Activated CD8-positive, alpha-beta T cell treated with anti-CD3 and anti-CD28 coated beads for 36 hours (primary cell): ENCODE results near the gene SFXN5. TPM values are rescaled to one million over a fixed set of nuclear protein-coding genes. Genes with fewer than 3 reads are reported as not detected.
A peak's percentile ranks its signal among the peaks of the same experiment; 100 is the strongest.

Experiments used
- ATAC-seq: fragments of 200-7000 bp; cut with Tn5 transposase; one replicate; pipeline ENCODE4 v1.10.0; 2021; ENCODE audit warnings: mild to moderate bottlenecking, moderate library complexity
- CTCF ChIA-PET: fragments of 350-600 bp; sonication (Branson Sonifier 250); formaldehyde crosslinking; loops from one replicate; lab custom pipeline; 2021; ENCODE audit warnings: antibody characterized with exemption; lab: Charles Lee
- POLR2A ChIA-PET: fragments of 350-600 bp; sonication (Branson Sonifier 250); formaldehyde crosslinking; loops from one replicate; lab custom pipeline; 2021; ENCODE audit warnings: antibody characterized with exemption; lab: Charles Lee
- DNase-seq: peaks from one replicate; pipeline ENCODE4 v3.0.0-alpha.2; 2020
- H3K27ac Mint-ChIP-seq: one replicate; pipeline ENCODE4 v1.8.0; 2021; ENCODE audit warnings: mild to moderate bottlenecking, mixed read lengths
- H3K27me3 Mint-ChIP-seq: one replicate; pipeline ENCODE4 v1.8.0; 2021; ENCODE audit warnings: mixed read lengths
- H3K36me3 Mint-ChIP-seq: one replicate; pipeline ENCODE4 v1.8.0; 2021; ENCODE audit warnings: low read depth, mixed read lengths
- H3K4me1 Mint-ChIP-seq: one replicate; pipeline ENCODE4 v1.8.0; 2021; ENCODE audit warnings: low read depth, mixed read lengths
- H3K4me3 Mint-ChIP-seq: one replicate; pipeline ENCODE4 v1.8.0; 2021; ENCODE audit warnings: mild to moderate bottlenecking, moderate library complexity, mixed read lengths
- H3K9me3 Mint-ChIP-seq: one replicate; pipeline ENCODE4 v1.8.0; 2021; ENCODE audit warnings: mixed read lengths
- CTCF ChIP-seq: fragments of 200-600 bp; IDR thresholded peaks from one replicate; pipeline ENCODE4 v1.8.0; 2022; ENCODE audit warnings: antibody characterized with exemption, mild to moderate bottlenecking
- intact Hi-C: fragments of 100-400 bp; cut with micrococcal nuclease; formaldehyde crosslinking; loops from one replicate; pipeline ENCODE4 v1.10.0; 2022
- total RNA-seq, 2 experiments: library from RNA; stranded (reverse); gene quantifications; one replicate each; pipeline ENCODE4 v1.2.3, GENCODE V29; 2021

The SFXN5 gene
- total RNA-seq, 2 experiments from 2014 or later, result 7.4 to 9.6 TPM

GRCh38 chr2:73072416-73072815 is 904 bp upstream of the SFXN5 start:
- Mint-ChIP-seq H3K4me1 (peaks cover 22% of the 10 kb centered on the region), H3K27ac (peak overlapping the region; percentile 94), H3K27me3 (no peaks in the 10 kb centered on the region), H3K36me3 (no peaks in the 10 kb centered on the region), H3K9me3 (no peaks in the 10 kb centered on the region), H3K4me3 (peak overlapping the region; percentile 82)
- ChIA-PET POLR2A (interaction anchor here (1.1 to 1.7 kb wide), 2 partner anchors 12 to 100 kb away, joined by 3 read pairs; no protein-coding TSS in a partner anchor), CTCF (interaction anchor here (1.6 to 3.5 kb wide), 5 partner anchors 13 to 185 kb away, joined by 5 to 20 read pairs (median 9); partner anchors contain the start of gene SPR)
- ATAC-seq (no peak), DNase-seq (no peak)
- no peak for TF ChIP-seq CTCF
- intact Hi-C loops, result no loop called here

- peak; percentile 14 for ATAC-seq
- peak; percentile 55 for DNase-seq
- ChIA-PET CTCF (interaction anchor here (1.6 to 3.5 kb wide), 6 partner anchors 13 to 184 kb away, joined by 4 to 20 read pairs (median 8); partner anchors contain the start of gene SPR), POLR2A (interaction anchor here (1.1 kb wide), 1 partner anchor 101 kb away, joined by 3 read pairs; no protein-coding TSS in a partner anchor)
- H3K4me1 Mint-ChIP-seq, result peaks cover 24% of the 10 kb centered on the region
- no peaks in the 10 kb centered on the region for H3K36me3 Mint-ChIP-seq
- peak overlapping the region; percentile 94 for H3K27ac Mint-ChIP-seq
- no peaks in the 10 kb centered on the region for H3K27me3 Mint-ChIP-seq
- no peaks in the 10 kb centered on the region for H3K9me3 Mint-ChIP-seq
- no peak for TF ChIP-seq CTCF
- intact Hi-C loops, result no loop called here
- H3K4me3 Mint-ChIP-seq, result peak overlapping the region; percentile 82
These were observed 550 bp upstream of the SFXN5 start for GRCh38 chr2:73072129-73072395.

GRCh38 chr2:73070643-73071359 is 711 bp downstream of the SFXN5 start:
- peak; percentile 29 for ATAC-seq
- CTCF ChIA-PET, result interaction anchor here (1.0 to 3.1 kb wide), 3 partner anchors 15 to 142 kb away, joined by 4 to 19 read pairs (median 4); no protein-coding TSS in a partner anchor
- peak overlapping the region; percentile 94 for H3K27ac Mint-ChIP-seq

GRCh38 chr2:73069855-73070642 is 1.5 kb downstream of the SFXN5 start:
- intact Hi-C loops, result no loop called here
- TF ChIP-seq CTCF, result no peak
- CTCF ChIA-PET, result interaction anchor here (1.0 kb wide), 1 partner anchor 77 kb away, joined by 3 read pairs; no protein-coding TSS in a partner anchor
- Mint-ChIP-seq H3K4me3 (peak overlapping the region; percentile 82), H3K27me3 (no peaks in the 10 kb centered on the region), H3K9me3 (no peaks in the 10 kb centered on the region), H3K27ac (peak overlapping the region; percentile 47), H3K4me1 (peaks cover 30% of the 10 kb centered on the region), H3K36me3 (no peaks in the 10 kb centered on the region)
- DNase-seq, result no peak
- POLR2A ChIA-PET, result interaction anchor here (1.2 kb wide), 1 partner anchor 164 kb away, joined by 3 read pairs; the partner anchor contains the start of gene CCT7
- ATAC-seq, result no peak

More at GRCh38 chr2:73070643-73071359, 711 bp downstream of the SFXN5 start:
- POLR2A ChIA-PET, result interaction anchor here (0.9 to 1.2 kb wide), 2 partner anchors 9 to 163 kb away, joined by 3 to 4 read pairs; partner anchors contain the start of gene CCT7
- no peak for TF ChIP-seq CTCF
- intact Hi-C loops, result no loop called here
- Mint-ChIP-seq H3K36me3 (no peaks in the 10 kb centered on the region), H3K27me3 (no peaks in the 10 kb centered on the region), H3K4me3 (peak overlapping the region; percentile 82), H3K4me1 (peaks cover 28% of the 10 kb centered on the region), H3K9me3 (no peaks in the 10 kb centered on the region)
- DNase-seq, result peak; percentile 70
